Measurements from ENCODE around the gene PIK3CD. TPM values are rescaled to one million over a fixed set of nuclear protein-coding genes. Genes with fewer than 3 reads are reported as not detected.
"Not testable (repeated sequence)": the region's sequence is repeated elsewhere in the genome, so short reads cannot be mapped to it uniquely, and the experiment has no call there.

Gene PIK3CD
- total RNA-seq, 1 donor from 2014 or later = 4.7 TPM

GRCh38 chr1:9711466-9712020 lies 60.0 kb downstream of the PIK3CD start:
- H3K4me3 Mint-ChIP-seq = no peak overlapping the region
- TF ChIP-seq CTCF (IDR thresholded peaks at IDR 0.05; ENCODE audit: unreplicated experiment) = no peak

GRCh38 chr1:9712767-9713166 lies 61.2 kb downstream of the PIK3CD start:
- H3K4me1 Mint-ChIP-seq; H3K27ac Mint-ChIP-seq; H3K36me3 Mint-ChIP-seq; DNase-seq (ENCODE audit: low spot score in 2 of 2, unreplicated experiment in 2 of 2); H3K4me3 Mint-ChIP-seq; H3K9me3 Mint-ChIP-seq; H3K27me3 Mint-ChIP-seq (ENCODE audit: low read depth): not testable (repeated sequence)

More at GRCh38 chr1:9711466-9712020, 60.0 kb downstream of the PIK3CD start:
- no peaks in the 10 kb centered on the region for H3K4me1 Mint-ChIP-seq
- H3K9me3 Mint-ChIP-seq = no peaks in the 10 kb centered on the region
- no peak overlapping the region for H3K27ac Mint-ChIP-seq
- no peak for DNase-seq (ENCODE audit: low spot score in 2 of 2, unreplicated experiment in 2 of 2)
- H3K36me3 Mint-ChIP-seq = no peaks in the 10 kb centered on the region
- no peaks in the 10 kb centered on the region for H3K27me3 Mint-ChIP-seq (ENCODE audit: low read depth)

GRCh38 chr1:9714257-9714718 lies 62.8 kb downstream of the PIK3CD start:
- Mint-ChIP-seq H3K27me3 (ENCODE audit: low read depth) (no peaks in the 10 kb centered on the region), H3K4me1 (peaks cover 7% of the 10 kb centered on the region), H3K36me3 (no peaks in the 10 kb centered on the region), H3K9me3 (no peaks in the 10 kb centered on the region), H3K4me3 (no peak overlapping the region), H3K27ac (no peak overlapping the region)
- DNase-seq (ENCODE audit: low spot score in 2 of 2, unreplicated experiment in 2 of 2) = no peak
- no peak for TF ChIP-seq CTCF (IDR thresholded peaks at IDR 0.05; ENCODE audit: unreplicated experiment)

- peaks cover 7% of the 10 kb centered on the region for H3K4me1 Mint-ChIP-seq
Observed at GRCh38 chr1:9715536-9716226, 64.2 kb downstream of the PIK3CD start.

GRCh38 chr1:9716404-9717192 lies 65.1 kb downstream of the PIK3CD start:
- no peaks in the 10 kb centered on the region for H3K9me3 Mint-ChIP-seq
- no peak overlapping the region for H3K27ac Mint-ChIP-seq
- H3K36me3 Mint-ChIP-seq = no peaks in the 10 kb centered on the region

More at GRCh38 chr1:9715536-9716226, 64.2 kb downstream of the PIK3CD start:
- H3K27ac Mint-ChIP-seq = no peak overlapping the region
- no peaks in the 10 kb centered on the region for H3K27me3 Mint-ChIP-seq (ENCODE audit: low read depth)
- no peaks in the 10 kb centered on the region for H3K9me3 Mint-ChIP-seq
- DNase-seq (ENCODE audit: low spot score in 2 of 2, unreplicated experiment in 2 of 2) = no peak
- TF ChIP-seq CTCF (IDR thresholded peaks at IDR 0.05; ENCODE audit: unreplicated experiment) = no peak
- no peak overlapping the region for H3K4me3 Mint-ChIP-seq
- H3K36me3 Mint-ChIP-seq = no peaks in the 10 kb centered on the region

More at GRCh38 chr1:9716404-9717192, 65.1 kb downstream of the PIK3CD start:
- no peak for DNase-seq (ENCODE audit: low spot score in 2 of 2, unreplicated experiment in 2 of 2)
- H3K4me3 Mint-ChIP-seq = no peak overlapping the region
- no peak for TF ChIP-seq CTCF (IDR thresholded peaks at IDR 0.05; ENCODE audit: unreplicated experiment)
- H3K27me3 Mint-ChIP-seq (ENCODE audit: low read depth) = no peaks in the 10 kb centered on the region
- peaks cover 7% of the 10 kb centered on the region for H3K4me1 Mint-ChIP-seq

Data from mesothelial cell of epicardium (in vitro differentiated cells).